GM21423 (cell line): ENCODE measurements around the gene RNASE13.
"Not testable (repeated sequence)": the region's sequence is repeated elsewhere in the genome, so short reads cannot be mapped to it uniquely, and the experiment has no call there.

Experiments
- ATAC-seq: cut with Tn5 transposase; IDR thresholded peaks from one replicate; pipeline ENCODE4 v1.9.1; 2021; ENCODE audit warnings: mild to moderate bottlenecking, moderate library complexity; ENCODE audit not compliant: unreplicated experiment

The RNASE13 gene

DNA sequence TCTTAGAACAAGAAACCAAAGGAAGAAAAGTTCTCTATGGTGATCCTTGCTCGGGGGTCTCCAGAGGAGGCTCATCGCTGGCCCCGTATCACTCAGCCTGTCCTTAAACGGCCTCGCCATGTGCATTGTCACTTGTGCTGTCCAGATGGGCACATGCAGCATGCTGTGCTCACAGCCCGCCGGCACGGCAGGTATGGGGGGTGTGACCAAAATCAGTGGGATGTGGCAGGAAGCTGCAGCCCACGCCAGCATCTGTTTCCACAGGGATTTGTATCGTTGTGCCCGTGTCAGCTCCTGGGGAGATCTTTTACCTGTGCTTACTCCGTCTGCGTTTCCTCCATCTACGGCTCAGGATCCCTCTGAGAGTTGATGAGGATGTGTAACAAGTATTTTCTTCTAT, 38.1 kb downstream of the RNASE13 start:
- ATAC-seq, result no peak

DNA sequence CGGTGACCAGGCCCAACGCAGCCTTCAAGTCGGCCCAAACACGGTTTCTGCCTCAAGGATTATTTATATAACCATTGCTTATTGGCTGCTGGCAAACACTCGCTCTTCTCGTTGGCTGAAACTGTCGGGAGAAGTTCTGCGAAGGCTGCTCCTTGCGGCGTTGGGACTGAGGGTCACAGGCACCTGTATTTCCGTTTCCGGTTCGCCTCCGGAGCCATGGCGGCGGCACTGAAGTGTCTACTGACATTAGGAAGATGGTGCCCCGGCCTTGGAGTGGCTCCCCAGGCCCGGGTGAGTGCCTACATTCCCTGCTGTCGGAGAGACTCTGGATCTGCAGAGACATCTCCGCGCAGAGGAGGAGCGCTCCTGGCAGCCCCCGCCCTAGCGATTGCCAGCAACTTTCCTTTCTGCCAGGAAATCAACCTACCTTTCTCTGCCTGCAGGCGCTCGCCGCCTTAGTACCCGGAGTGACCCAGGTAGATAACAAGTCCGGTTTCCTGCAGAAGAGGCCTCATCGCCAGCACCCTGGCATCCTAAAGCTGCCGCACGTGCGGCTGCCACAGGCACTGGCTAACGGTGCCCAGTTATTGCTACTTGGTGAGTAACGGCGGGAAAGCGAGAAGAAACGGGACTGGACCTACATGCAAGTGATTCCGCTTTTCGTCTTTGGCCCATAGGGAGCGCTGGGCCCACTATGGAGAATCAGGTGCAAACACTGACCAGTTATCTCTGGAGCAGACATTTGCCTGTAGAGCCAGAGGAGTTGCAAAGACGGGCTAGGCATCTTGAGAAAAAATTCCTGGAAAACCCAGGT, 44.6 kb downstream of the RNASE13 start, which contains the start of gene METTL17:
TSS of gene METTL17 (plus strand) at position 194 of the 814 bp plus-strand sequence. CDS start at position 217, 23 bp downstream.
- peak; percentile 95 for ATAC-seq

DNA sequence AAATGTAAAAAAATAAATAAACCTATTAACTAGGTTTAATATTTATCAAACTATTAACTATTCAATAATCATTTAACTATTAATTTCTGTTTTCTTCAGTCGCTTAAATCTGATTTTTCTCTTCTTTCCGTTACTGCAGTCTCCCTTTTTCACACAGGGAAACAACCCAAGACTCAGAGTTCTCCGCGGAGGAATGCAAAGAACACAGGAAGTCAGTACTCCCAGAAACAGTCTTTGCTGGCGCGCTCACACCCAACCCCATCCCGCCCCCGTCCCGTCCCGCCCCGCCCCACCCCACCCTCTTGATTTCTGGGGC, 45.2 kb downstream of the RNASE13 start:
- ATAC-seq, result no peak

DNA sequence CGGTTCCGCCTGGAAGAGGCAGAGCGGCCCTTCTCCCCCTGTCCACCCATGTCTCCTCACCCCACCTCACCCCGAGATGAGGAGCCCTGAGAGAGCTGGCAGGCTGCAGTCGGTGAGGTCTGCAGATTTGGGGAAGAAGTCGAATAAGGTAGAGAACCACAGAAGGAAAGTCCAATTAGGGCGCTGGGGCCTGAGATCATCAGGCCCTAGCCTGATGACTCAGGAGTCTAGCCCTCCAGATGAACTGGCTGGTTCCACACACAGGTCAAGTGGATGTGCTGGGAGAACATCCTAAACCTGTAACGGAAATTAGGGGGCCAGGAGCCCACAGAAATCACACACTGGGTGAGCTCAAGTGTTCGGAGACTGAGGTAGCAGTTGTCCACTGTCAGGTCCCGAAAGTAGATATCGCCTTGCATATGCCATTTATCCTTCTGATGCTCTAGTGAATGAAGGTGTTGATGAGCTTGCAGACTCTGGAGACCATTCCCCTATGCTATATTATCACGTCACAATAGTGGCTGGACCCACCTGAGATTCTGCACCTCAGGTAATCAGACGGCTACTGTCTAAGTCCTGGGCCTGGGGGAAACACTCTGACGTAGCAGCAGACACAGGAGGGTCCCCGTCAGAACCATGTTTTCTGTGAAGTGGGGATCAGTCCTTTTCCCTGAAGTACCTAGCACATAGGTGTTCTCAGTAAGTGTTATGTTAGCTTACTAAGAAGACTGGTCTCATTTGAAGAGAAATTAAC, 45.7 kb downstream of the RNASE13 start:
- ATAC-seq, result no peak

DNA sequence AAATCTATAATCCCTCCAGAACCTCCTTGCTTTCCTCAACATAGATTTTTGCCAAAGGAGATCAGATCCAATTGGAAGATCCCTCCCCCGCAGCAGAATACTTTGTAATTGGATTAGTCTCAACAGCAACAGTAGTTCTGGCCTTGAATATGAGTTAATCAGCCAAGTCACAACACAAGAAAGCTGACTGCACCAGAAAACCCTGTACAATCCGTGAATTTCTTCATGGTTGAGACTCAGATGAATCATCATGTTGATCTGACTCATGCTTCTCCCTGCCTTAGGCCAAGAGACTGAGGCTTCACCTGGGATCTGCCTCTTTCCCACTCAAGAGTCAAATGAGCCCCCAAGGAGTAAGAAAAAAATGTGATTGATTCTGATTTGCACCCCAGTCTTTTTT, 47.8 kb downstream of the RNASE13 start:
- no peak for ATAC-seq

DNA sequence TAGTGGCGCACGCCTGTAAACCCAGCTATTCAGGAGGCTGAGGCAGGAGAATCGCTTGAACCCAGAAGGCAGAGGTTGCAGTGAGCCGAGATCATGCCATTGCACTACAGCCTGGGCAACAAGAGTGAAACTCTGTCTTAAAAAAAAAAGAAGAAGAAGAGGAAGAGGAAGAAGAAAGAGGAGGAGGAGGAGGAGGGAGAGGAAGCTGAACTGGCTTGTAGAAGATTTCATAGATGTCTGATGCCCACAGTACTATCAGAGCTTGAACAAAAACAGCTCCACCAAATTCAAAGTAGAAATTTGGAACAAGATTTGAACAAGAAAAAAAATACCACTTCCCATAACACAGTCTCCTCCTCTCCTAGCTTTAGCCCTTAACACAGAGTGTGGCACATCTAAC, 49.0 kb downstream of the RNASE13 start:
- ATAC-seq, result not testable (repeated sequence)
